GM21423 (cell line): ENCODE results near the gene MYO1B.

Experiments used
- ATAC-seq: cut with Tn5 transposase; IDR thresholded peaks from one replicate; pipeline ENCODE4 v1.9.1; 2021; ENCODE audit warnings: mild to moderate bottlenecking, moderate library complexity; ENCODE audit not compliant: unreplicated experiment

MYO1B gene

GRCh38 chr2:191394043-191394442, 148.8 kb downstream of the MYO1B start:
- no peak for ATAC-seq

DNA sequence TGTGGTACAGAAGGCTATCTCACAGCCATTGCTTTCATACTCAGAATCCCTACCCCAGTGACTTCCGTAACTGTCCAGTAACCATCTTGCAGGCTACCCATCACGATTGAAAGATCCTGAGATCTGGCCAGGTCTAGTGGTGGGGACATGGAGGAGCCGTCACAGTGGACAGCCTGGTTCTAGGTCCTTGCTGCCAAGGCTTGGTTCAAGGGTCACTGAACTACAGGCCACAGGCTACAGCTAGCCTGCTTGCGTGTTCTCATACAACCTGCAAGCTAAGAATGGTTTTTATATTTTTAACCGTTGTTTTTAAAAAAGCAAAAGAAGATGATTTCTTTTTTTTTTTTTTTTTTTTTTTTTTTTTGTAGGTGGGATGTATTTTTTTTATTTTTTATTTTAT, 151.6 kb downstream of the MYO1B start:
- ATAC-seq, result no peak

- no peak for ATAC-seq
Observed at GRCh38 chr2:191399601-191400000, 154.4 kb downstream of the MYO1B start.

DNA sequence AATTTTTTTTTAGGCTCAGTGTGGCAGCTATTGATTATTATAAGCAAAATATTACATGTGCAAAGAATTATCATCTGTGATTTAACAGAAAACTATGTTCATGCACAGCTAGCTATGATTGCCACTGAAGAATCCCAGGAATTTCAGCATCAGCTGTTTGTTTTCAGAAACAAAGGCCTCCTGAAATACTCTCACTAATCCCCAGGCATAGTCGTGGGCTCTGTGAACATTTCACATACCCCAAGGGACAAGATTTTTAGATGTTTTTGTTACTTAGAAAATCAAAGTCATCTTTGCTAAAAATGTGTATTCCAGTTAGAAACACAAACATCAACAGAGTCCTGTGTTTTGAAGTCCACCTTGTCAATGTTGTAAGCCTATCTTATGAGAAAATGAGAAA, 156.1 kb downstream of the MYO1B start:
- no peak for ATAC-seq

GRCh38 chr2:191402966-191403565, 157.9 kb downstream of the MYO1B start:
- no peak for ATAC-seq

- no peak for ATAC-seq
Observed at GRCh38 chr2:191404568-191404991, 159.4 kb downstream of the MYO1B start.

- ATAC-seq, result no peak
Observed at GRCh38 chr2:191405546-191405945, 160.3 kb downstream of the MYO1B start.

DNA sequence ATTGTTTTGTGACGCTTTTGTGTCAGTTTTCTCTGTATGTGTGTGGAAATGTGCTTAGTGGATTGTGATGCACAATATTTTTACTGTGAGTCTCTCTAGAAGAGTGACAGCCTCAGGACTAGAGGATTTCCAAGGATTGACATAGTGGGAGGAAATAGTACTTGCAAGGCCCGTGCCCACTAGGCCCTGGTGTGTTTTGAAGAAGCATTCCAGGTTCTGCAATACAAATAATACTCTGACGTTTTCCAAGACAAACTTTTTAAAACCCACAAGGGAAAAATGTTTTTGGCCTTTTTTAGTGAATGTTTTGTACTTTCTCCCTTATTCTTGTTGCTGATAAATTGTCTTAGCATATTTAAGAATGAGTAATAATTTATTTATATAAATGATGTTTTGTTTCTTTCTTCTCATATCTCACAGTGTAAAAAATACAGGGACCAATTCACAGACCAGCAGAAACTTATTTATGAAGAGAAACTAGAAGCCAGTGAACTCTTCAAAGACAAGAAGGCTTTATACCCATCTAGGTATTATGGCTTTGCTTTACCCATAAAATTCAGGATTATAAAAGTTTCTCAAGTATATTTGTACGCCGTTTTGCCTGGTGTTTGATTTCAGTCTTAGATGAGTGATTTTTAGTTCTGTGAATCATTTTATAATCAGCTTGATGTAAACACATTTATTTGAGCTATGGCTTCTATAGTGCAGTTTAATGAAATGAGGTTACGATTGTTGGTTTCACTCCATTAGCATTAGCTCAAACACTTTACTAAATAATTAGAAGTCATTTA, 165.6 kb downstream of the MYO1B start:
- no peak for ATAC-seq

- ATAC-seq, result no peak
Observed at GRCh38 chr2:191411472-191411871, 166.3 kb downstream of the MYO1B start.

GRCh38 chr2:191412353-191412752, 167.1 kb downstream of the MYO1B start:
- no peak for ATAC-seq

- no peak for ATAC-seq
Observed at GRCh38 chr2:191415101-191415500, 169.9 kb downstream of the MYO1B start.

GRCh38 chr2:191415858-191416257, 170.7 kb downstream of the MYO1B start:
- no peak for ATAC-seq

GRCh38 chr2:191417746-191418145, 172.5 kb downstream of the MYO1B start:
- ATAC-seq, result no peak

DNA sequence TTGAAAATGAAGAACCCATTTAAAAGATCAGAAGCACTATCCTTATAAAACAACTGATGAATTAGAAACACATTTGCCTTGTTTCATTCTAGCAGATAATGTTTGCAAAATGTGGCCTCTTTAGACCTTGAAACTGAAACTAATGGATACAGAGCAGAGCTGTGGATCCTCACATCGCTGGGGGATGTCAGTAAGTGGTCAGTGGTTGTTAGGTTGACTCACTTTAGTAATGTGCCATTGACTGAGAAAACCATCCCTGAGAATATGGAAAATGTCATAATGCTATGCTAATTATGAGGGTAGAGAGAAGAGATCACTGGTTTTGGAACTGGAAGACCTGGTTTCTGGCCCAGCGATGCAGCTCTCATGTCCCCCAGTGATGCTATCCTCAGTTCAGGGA, 176.7 kb downstream of the MYO1B start:
- ATAC-seq, result no peak

DNA sequence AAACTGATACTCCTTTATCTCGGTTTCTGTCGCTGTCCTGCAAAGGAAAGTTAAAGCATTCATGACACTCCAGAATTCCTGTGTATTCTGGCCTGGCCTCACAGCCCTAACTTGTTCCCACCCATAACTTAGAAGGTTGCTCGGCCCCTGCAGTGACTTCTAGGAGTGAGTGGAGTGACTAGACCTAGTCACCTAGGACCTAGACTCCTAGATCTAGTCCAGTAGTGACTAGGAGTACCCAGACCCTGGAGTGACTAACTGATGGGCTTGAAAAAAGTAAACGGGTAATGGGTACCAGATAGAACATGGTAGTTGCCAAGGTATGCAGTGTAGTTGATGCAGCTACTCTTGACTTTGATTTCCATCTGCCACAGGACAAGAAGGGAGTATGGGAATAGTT, 181.8 kb downstream of the MYO1B start:
- no peak for ATAC-seq

- no peak for ATAC-seq
Observed at GRCh38 chr2:191428141-191428540, 182.9 kb downstream of the MYO1B start.

- ATAC-seq, result no peak
Observed at GRCh38 chr2:191430476-191430875, 185.3 kb downstream of the MYO1B start.

- ATAC-seq, result no peak
Observed at GRCh38 chr2:191432121-191432520, 186.9 kb downstream of the MYO1B start.

DNA sequence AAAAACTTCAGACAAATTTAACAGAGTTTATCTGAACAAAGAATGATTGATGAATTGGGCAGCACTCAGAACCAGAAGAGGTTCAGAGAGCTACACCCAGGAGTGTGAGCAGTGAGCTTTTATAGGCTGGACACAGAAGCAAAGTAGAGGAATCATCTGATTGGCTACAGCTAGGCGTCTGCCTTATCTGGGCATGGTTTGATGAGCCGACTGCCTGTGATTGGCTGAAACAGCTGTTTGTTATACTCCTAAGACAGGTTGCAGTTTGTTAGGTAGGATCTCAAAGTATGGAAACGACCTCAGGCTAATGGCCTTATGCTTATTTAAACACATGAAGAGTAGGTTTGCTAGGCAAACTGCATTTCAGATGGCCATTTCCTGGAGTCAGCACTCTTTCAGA, 188.9 kb downstream of the MYO1B start:
- ATAC-seq, result no peak

GRCh38 chr2:191435141-191435540, 189.9 kb downstream of the MYO1B start:
- no peak for ATAC-seq

- ATAC-seq, result no peak
Observed at GRCh38 chr2:191436368-191437055, 191.3 kb downstream of the MYO1B start.

DNA sequence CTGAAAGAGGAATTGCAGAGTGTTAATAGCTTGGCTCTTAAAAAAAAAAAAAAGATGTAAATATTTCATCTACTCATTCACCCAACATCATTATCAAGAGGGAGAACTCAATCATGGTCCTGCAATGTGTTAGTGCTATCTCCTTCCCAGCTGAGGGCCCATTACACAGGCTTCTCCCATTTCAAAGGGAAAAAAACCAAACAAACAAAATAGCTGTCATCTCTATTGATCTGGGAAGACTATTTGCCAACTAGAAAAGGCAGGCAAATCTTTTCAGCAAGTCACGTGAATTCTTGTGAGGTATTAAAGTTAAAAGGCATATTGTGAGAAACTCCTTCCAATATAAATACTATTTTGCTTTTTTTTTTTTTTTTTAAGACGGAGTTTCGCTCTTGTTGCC, 194.3 kb downstream of the MYO1B start:
- ATAC-seq, result no peak
